ENCODE results near the gene SLC27A5. TPM values are rescaled to one million over a fixed set of nuclear protein-coding genes. Genes with fewer than 3 reads are reported as not detected.
A peak's percentile ranks its signal among the peaks of the same experiment; 100 is the strongest.

Gene SLC27A5
- total and polyA plus RNA-seq, 9 of the 15 experiments (the other 6 are each of a cell fraction or from before 2014, with no cell fraction given) = 42.2 to 318 (median 64.7) TPM

- TF ChIP-seq FOXK2 (conservative IDR thresholded peaks at IDR 0.05 in 1 of 2, IDR thresholded peaks at IDR 0.05 in 1 of 2; ENCODE audit: low read depth in 2 of 2) = peak; percentile 84
- TF ChIP-seq PKNOX1 (IDR thresholded peaks at IDR 0.05) = peak; percentile 73
- no peak for TF ChIP-seq ASH1L (IDR thresholded peaks at IDR 0.05; ENCODE audit: borderline replicate concordance, low read depth, partially characterized antibody)
- peak; percentile 89; the same call in 1 of the 2 replicates for TF ChIP-seq TARDBP (IDR thresholded peaks at IDR 0.05)
- peak; percentile 57 for TF ChIP-seq NUFIP1 (IDR thresholded peaks at IDR 0.05; ENCODE audit: partially characterized antibody)
- peak; percentile 36; the same call in 1 of the 2 replicates for TF ChIP-seq FOXM1 (IDR thresholded peaks at IDR 0.05; ENCODE audit: low read depth)
- TF ChIP-seq FOXM1 (CRISPR knock-in tag; IDR thresholded peaks at IDR 0.05; ENCODE audit: low read depth) = peak; percentile 95; the same call in 1 of the 2 replicates
- no peak for TF ChIP-seq ZNF75A (CRISPR knock-in tag; IDR thresholded peaks at IDR 0.05)
- TF ChIP-seq ZNF311 (CRISPR knock-in tag; IDR thresholded peaks at IDR 0.05) = no peak
- TF ChIP-seq MYNN (IDR thresholded peaks at IDR 0.05) = peak; percentile 65
- no peak for TF ChIP-seq MYNN (CRISPR knock-in tag; IDR thresholded peaks at IDR 0.05)
- peak; percentile 24; the same call in 1 of the 2 replicates for TF ChIP-seq ZNF407 (IDR thresholded peaks at IDR 0.05; ENCODE audit: low read depth)
- peak; percentile 59; the same call in 1 of the 2 replicates for TF ChIP-seq NFRKB (IDR thresholded peaks at IDR 0.05; ENCODE audit: low read depth)
- TF ChIP-seq PTTG1 (tag; IDR thresholded peaks at IDR 0.05; ENCODE audit: low read depth) = no peak
- TF ChIP-seq NCOA2 (IDR thresholded peaks at IDR 0.05; ENCODE audit: partially characterized antibody in 2 of 2) = no peak
- no peak for TF ChIP-seq ID3 (CRISPR knock-in tag; IDR thresholded peaks at IDR 0.05)
- TF ChIP-seq ID3 (tag; IDR thresholded peaks at IDR 0.05) = peak; percentile 82
Observed at GRCh38 chr19:58519355-58520256, 7.8 kb upstream of the SLC27A5 start, which contains the start of gene ZBTB45 (continued).

Measured in K562 (cell line).